ENCODE data around the gene ST6GAL2. TPM values are rescaled to one million over a fixed set of nuclear protein-coding genes. Genes with fewer than 3 reads are reported as not detected.

Gene ST6GAL2
- total RNA-seq (ENCODE audit: unreplicated experiment): 10.9 TPM
- long read RNA-seq, full-length matches to known transcripts: 1 of 3 reads
- long read RNA-seq, partial matches to known transcripts: 0 of 3 reads
- long read RNA-seq, other reads (novel, unspliced or antisense): 2 of 3 reads

GRCh38 chr2:106885971-106886915, at the start of gene ST6GAL2:
Gene ST6GAL2 (minus strand): TSS chr2:106886167. CDS start chr2:106843977, 42,190 bp downstream.
- Mint-ChIP-seq H3K27me3 (ENCODE audit: unreplicated experiment) (peaks cover 15% of the 10 kb centered on the region), H3K4me1 (ENCODE audit: unreplicated experiment) (peaks cover 25% of the 10 kb centered on the region), H3K36me3 (ENCODE audit: low read depth, unreplicated experiment) (no peaks in the 10 kb centered on the region), H3K27ac (ENCODE audit: unreplicated experiment) (peak within 1 kb of the TSS; percentile 61), H3K9me3 (ENCODE audit: unreplicated experiment) (no peaks in the 10 kb centered on the region), H3K4me3 (ENCODE audit: unreplicated experiment) (peak within 1 kb of the TSS; percentile 97)
- no peak for TF ChIP-seq CTCF (IDR thresholded peaks at IDR 0.05; ENCODE audit: unreplicated experiment)
- DNase-seq (ENCODE audit: low spot score): peak; percentile 52

- no peak overlapping the region for H3K4me3 Mint-ChIP-seq (ENCODE audit: unreplicated experiment)
Measured at GRCh38 chr2:106932644-106933043, 46.7 kb upstream of the ST6GAL2 start.

GRCh38 chr2:106931717-106932335, 45.9 kb upstream of the ST6GAL2 start:
- no peaks in the 10 kb centered on the region for H3K9me3 Mint-ChIP-seq (ENCODE audit: unreplicated experiment)
- H3K36me3 Mint-ChIP-seq (ENCODE audit: low read depth, unreplicated experiment): no peaks in the 10 kb centered on the region
- no peak overlapping the region for H3K4me3 Mint-ChIP-seq (ENCODE audit: unreplicated experiment)
- H3K4me1 Mint-ChIP-seq (ENCODE audit: unreplicated experiment): no peaks in the 10 kb centered on the region
- no peak for DNase-seq (ENCODE audit: low spot score)
- TF ChIP-seq CTCF (IDR thresholded peaks at IDR 0.05; ENCODE audit: unreplicated experiment): no peak
- no peaks in the 10 kb centered on the region for H3K27me3 Mint-ChIP-seq (ENCODE audit: unreplicated experiment)
- H3K27ac Mint-ChIP-seq (ENCODE audit: unreplicated experiment): no peak overlapping the region

More at GRCh38 chr2:106932644-106933043, 46.7 kb upstream of the ST6GAL2 start:
- Mint-ChIP-seq H3K27me3 (ENCODE audit: unreplicated experiment) (no peaks in the 10 kb centered on the region), H3K9me3 (ENCODE audit: unreplicated experiment) (no peaks in the 10 kb centered on the region), H3K27ac (ENCODE audit: unreplicated experiment) (no peak overlapping the region), H3K4me1 (ENCODE audit: unreplicated experiment) (no peaks in the 10 kb centered on the region), H3K36me3 (ENCODE audit: low read depth, unreplicated experiment) (no peaks in the 10 kb centered on the region)
- DNase-seq (ENCODE audit: low spot score): no peak
- no peak for TF ChIP-seq CTCF (IDR thresholded peaks at IDR 0.05; ENCODE audit: unreplicated experiment)

- no peaks in the 10 kb centered on the region for H3K27me3 Mint-ChIP-seq (ENCODE audit: unreplicated experiment)
- no peak overlapping the region for H3K27ac Mint-ChIP-seq (ENCODE audit: unreplicated experiment)
- H3K4me3 Mint-ChIP-seq (ENCODE audit: unreplicated experiment): no peak overlapping the region
- H3K9me3 Mint-ChIP-seq (ENCODE audit: unreplicated experiment): no peaks in the 10 kb centered on the region
- no peaks in the 10 kb centered on the region for H3K4me1 Mint-ChIP-seq (ENCODE audit: unreplicated experiment)
- peaks cover 2% of the 10 kb centered on the region for H3K36me3 Mint-ChIP-seq (ENCODE audit: low read depth, unreplicated experiment)
- no peak for DNase-seq (ENCODE audit: low spot score)
- no peak for TF ChIP-seq CTCF (IDR thresholded peaks at IDR 0.05; ENCODE audit: unreplicated experiment)
Measured at GRCh38 chr2:106921451-106921850, 35.5 kb upstream of the ST6GAL2 start.
